Suprapubic skin (tissue), 4 donors: ENCODE results near the gene HAPLN3.

ENCODE experiments used
- CTCF ChIP-seq, 2 donors: fragments of 200-600 bp in 1 of 2; fragments of 450-650 bp in 1 of 2; sonication (generic) in 1 of 2; IDR thresholded peaks; one replicate each; pipeline ENCODE4 v1.5.1; 2016 to 2019; ENCODE audit warnings: antibody characterized with exemption in 2 of 2, mild to moderate bottlenecking in 1 of 2, moderate library complexity in 1 of 2
- EP300 ChIP-seq: sonication (generic); formaldehyde crosslinking; IDR thresholded peaks from one replicate; pipeline ENCODE4 v1.6.1; 2017; ENCODE audit warnings: antibody characterized with exemption
- POLR2A ChIP-seq, 2 donors: fragments of 450-650 bp; IDR thresholded peaks; one replicate each; pipeline ENCODE4 v1.6.1; 2017; ENCODE audit warnings: antibody characterized with exemption in 2 of 2, mild to moderate bottlenecking in 2 of 2, moderate library complexity in 2 of 2
- POLR2AphosphoS5 ChIP-seq, 3 donors: sonication (generic); formaldehyde crosslinking; IDR thresholded peaks; one replicate each; pipeline ENCODE4 v1.6.1; 2017; ENCODE audit warnings: antibody characterized with exemption in 3 of 3

- TF ChIP-seq CTCF (IDR thresholded peaks at IDR 0.05): no peak
- TF ChIP-seq POLR2A (IDR thresholded peaks at IDR 0.05): no peak
- TF ChIP-seq EP300: no peak
- TF ChIP-seq POLR2AphosphoS5 (IDR thresholded peaks at IDR 0.05): no peak
These were observed 16.4 kb upstream of the HAPLN3 start for GRCh38 chr15:88911766-88912118.
